ENCODE measurements around the gene NRBP1. TPM values are rescaled to one million over a fixed set of nuclear protein-coding genes. Genes with fewer than 3 reads are reported as not detected.

NRBP1 gene
- total RNA-seq, 2 experiments from 2014 or later = 169 to 181 TPM

- DNase-seq = peak in 3 of 14 experiments; percentile 3 to 37 (median 15)
- peak overlapping the region; percentile 82 for H3K27ac Mint-ChIP-seq
- Histone ChIP-seq H3K27ac (ENCODE audit: low read depth in 1 of 2, low read length in 2 of 2) (peak overlapping the region; percentile 61 to 85), H3K9me3 (ENCODE audit: control insufficient read depth in 1 of 2, insufficient read depth in 1 of 2, low read length in 2 of 2) (no peaks in the 10 kb centered on the region), H3K4me1 (ENCODE audit: insufficient read depth, low read length) (peaks cover 38% of the 10 kb centered on the region), H3K36me3 (ENCODE audit: insufficient read depth, low read length) (peaks cover 16% of the 10 kb centered on the region), H3K4me3 (ENCODE audit: low read length) (peak overlapping the region; percentile 82), H3K27me3 (ENCODE audit: control insufficient read depth in 1 of 2, insufficient read depth in 2 of 2, low read length in 2 of 2) (no peaks in the 10 kb centered on the region)
- peaks cover 15% of the 10 kb centered on the region for H3K36me3 Mint-ChIP-seq (ENCODE audit: low read depth)
- peaks cover 45% of the 10 kb centered on the region for H3K4me1 Mint-ChIP-seq (ENCODE audit: low read depth)
- no peak for ATAC-seq (ENCODE audit: poor library complexity)
- H3K9me3 Mint-ChIP-seq = no peaks in the 10 kb centered on the region
- peak overlapping the region; percentile 90 for H3K4me3 Mint-ChIP-seq
- no peak for TF ChIP-seq CTCF (IDR thresholded peaks at IDR 0.05)
- intact Hi-C loops (cut with DNase I, micrococcal nuclease) = loop anchor here (1.0 to 10.0 kb wide), 8 partner anchors 20 to 255 kb away; partner anchors contain the start of genes EIF2B4 (in 2 of the 2), SNX17 (in 2 of the 2), CCDC121 (in 1 of the 2) and GPN1 (in 1 of the 2)
- ChIA-PET POLR2A (interaction anchor here (0.6 to 2.7 kb wide), 9 partner anchors 17 to 840 kb away, joined by 3 to 59 read pairs (median 11); partner anchors contain the start of genes CCDC121, EIF2B4, GPN1 and GTF3C2), CTCF (interaction anchor here (1.0 to 2.3 kb wide), 4 partner anchors 17 to 39 kb away, joined by 3 to 12 read pairs (median 5); no protein-coding TSS in a partner anchor)
- H3K27me3 Mint-ChIP-seq = no peaks in the 10 kb centered on the region
Measured at GRCh38 chr2:27408601-27409320, 19.7 kb upstream of the NRBP1 start.

GRCh38 chr2:27409321-27410073, 18.9 kb upstream of the NRBP1 start, which contains the start of gene PPM1G:
TSS of gene PPM1G (minus strand) at chr2:27409591. CDS start at chr2:27409422, 169 bp downstream.
- H3K9me3 Mint-ChIP-seq = no peaks in the 10 kb centered on the region
- CTCF ChIA-PET = interaction anchor here (0.8 to 2.3 kb wide), 6 partner anchors 18 to 274 kb away, joined by 3 to 12 read pairs (median 3); no protein-coding TSS in a partner anchor
- Histone ChIP-seq H3K9me3 (ENCODE audit: control insufficient read depth in 1 of 2, insufficient read depth in 1 of 2, low read length in 2 of 2) (no peaks in the 10 kb centered on the region), H3K27me3 (ENCODE audit: control insufficient read depth in 1 of 2, insufficient read depth in 2 of 2, low read length in 2 of 2) (no peaks in the 10 kb centered on the region), H3K27ac (ENCODE audit: low read depth in 1 of 2, low read length in 2 of 2) (peak within 1 kb of the TSS; percentile 85 to 90), H3K4me3 (ENCODE audit: low read length) (peak within 1 kb of the TSS; percentile 82), H3K4me1 (ENCODE audit: insufficient read depth, low read length) (peaks cover 33% of the 10 kb centered on the region), H3K36me3 (ENCODE audit: insufficient read depth, low read length) (peaks cover 16% of the 10 kb centered on the region)
- H3K4me3 Mint-ChIP-seq = peak within 1 kb of the TSS; percentile 90
- TF ChIP-seq CTCF (IDR thresholded peaks at IDR 0.05) = no peak
- peaks cover 41% of the 10 kb centered on the region for H3K4me1 Mint-ChIP-seq (ENCODE audit: low read depth)
- peak within 1 kb of the TSS; percentile 82 for H3K27ac Mint-ChIP-seq
- intact Hi-C loops (cut with DNase I, micrococcal nuclease) = loop anchor here (1.0 to 10.0 kb wide), 7 partner anchors 19 to 254 kb away; partner anchors contain the start of genes EIF2B4 (in 2 of the 2), SNX17 (in 2 of the 2), CCDC121 (in 1 of the 2) and GPN1 (in 1 of the 2)
- no peaks in the 10 kb centered on the region for H3K27me3 Mint-ChIP-seq
- POLR2A ChIA-PET = interaction anchor here (0.6 to 2.7 kb wide), 11 partner anchors 18 to 841 kb away, joined by 3 to 59 read pairs (median 8); partner anchors contain the start of genes CCDC121, EIF2B4, GPN1 and GTF3C2
- peaks cover 15% of the 10 kb centered on the region for H3K36me3 Mint-ChIP-seq (ENCODE audit: low read depth)
- ATAC-seq (ENCODE audit: poor library complexity) (peak; percentile 95), DNase-seq (peak; percentile 92 to 98 (median 96))

- Histone ChIP-seq H3K9me3 (ENCODE audit: control insufficient read depth in 1 of 2, insufficient read depth in 1 of 2, low read length in 2 of 2) (no peaks in the 10 kb centered on the region), H3K36me3 (ENCODE audit: insufficient read depth, low read length) (no peaks in the 10 kb centered on the region), H3K4me1 (ENCODE audit: insufficient read depth, low read length) (peaks cover 23% of the 10 kb centered on the region), H3K27ac (ENCODE audit: low read depth in 1 of 2, low read length in 2 of 2) (no peak overlapping the region), H3K4me3 (ENCODE audit: low read length) (no peak overlapping the region), H3K27me3 (ENCODE audit: control insufficient read depth in 1 of 2, insufficient read depth in 2 of 2, low read length in 2 of 2) (no peaks in the 10 kb centered on the region)
- H3K4me3 Mint-ChIP-seq = peak overlapping the region; percentile 76
- intact Hi-C loops (cut with DNase I, micrococcal nuclease) = no loop called here
- DNase-seq (no peak), ATAC-seq (ENCODE audit: poor library complexity) (no peak)
- no peaks in the 10 kb centered on the region for H3K9me3 Mint-ChIP-seq
- no peaks in the 10 kb centered on the region for H3K27me3 Mint-ChIP-seq
- H3K36me3 Mint-ChIP-seq (ENCODE audit: low read depth) = peaks cover 4% of the 10 kb centered on the region
- TF ChIP-seq CTCF (IDR thresholded peaks at IDR 0.05) = no peak
- H3K4me1 Mint-ChIP-seq (ENCODE audit: low read depth) = peaks cover 24% of the 10 kb centered on the region
- ChIA-PET POLR2A (no interaction called here), CTCF (no interaction called here)
- H3K27ac Mint-ChIP-seq = no peak overlapping the region
Measured at GRCh38 chr2:27412419-27413152, 15.8 kb upstream of the NRBP1 start.

Data from CD4-positive, alpha-beta T cell (primary cell).